ENCODE data around the gene GCN1.

- TF ChIP-seq, protein P1, sequence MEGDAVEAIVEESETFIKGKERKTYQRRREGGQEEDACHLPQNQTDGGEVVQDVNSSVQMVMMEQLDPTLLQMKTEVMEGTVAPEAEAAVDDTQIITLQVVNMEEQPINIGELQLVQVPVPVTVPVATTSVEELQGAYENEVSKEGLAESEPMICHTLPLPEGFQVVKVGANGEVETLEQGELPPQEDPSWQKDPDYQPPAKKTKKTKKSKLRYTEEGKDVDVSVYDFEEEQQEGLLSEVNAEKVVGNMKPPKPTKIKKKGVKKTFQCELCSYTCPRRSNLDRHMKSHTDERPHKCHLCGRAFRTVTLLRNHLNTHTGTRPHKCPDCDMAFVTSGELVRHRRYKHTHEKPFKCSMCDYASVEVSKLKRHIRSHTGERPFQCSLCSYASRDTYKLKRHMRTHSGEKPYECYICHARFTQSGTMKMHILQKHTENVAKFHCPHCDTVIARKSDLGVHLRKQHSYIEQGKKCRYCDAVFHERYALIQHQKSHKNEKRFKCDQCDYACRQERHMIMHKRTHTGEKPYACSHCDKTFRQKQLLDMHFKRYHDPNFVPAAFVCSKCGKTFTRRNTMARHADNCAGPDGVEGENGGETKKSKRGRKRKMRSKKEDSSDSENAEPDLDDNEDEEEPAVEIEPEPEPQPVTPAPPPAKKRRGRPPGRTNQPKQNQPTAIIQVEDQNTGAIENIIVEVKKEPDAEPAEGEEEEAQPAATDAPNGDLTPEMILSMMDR (IDR thresholded peaks at IDR 0.05), result no peak
- TF ChIP-seq POLR2A (IDR thresholded peaks at IDR 0.05), result no peak
Measured at GRCh38 chr12:120134307-120134980, 60.1 kb downstream of the GCN1 start.

All from upper lobe of left lung (tissue), 4 donors.